Muscle of back (tissue), 13 donors: ENCODE data around the gene COL25A1. TPM values are rescaled to one million over a fixed set of nuclear protein-coding genes. Genes with fewer than 3 reads are reported as not detected.

Source experiments
- DNase-seq, 3 donors: peaks; one replicate each; pipeline versions ENCODE4 v3.0.0 to v3.0.0-alpha.2; 2013
- long read RNA-seq, 9 donors: transcript quantifications; one replicate each; lab custom pipeline, GENCODE V29; 2026
- polyA plus RNA-seq, 10 donors: library from polyadenylated mRNA; unstranded; fragments of 120-200 nt; gene quantifications; one replicate each; pipeline ENCODE4 v1.2.1, GENCODE V29; 2013; ENCODE audit not compliant: insufficient read length in 10 of 10

The COL25A1 gene
- 1 to 10 TPM; 4.2 to 8.4 (median 4.8) TPM for polyA plus RNA-seq
- long read RNA-seq, donor 1, result 0 reads
- long read RNA-seq, donor 2, result 0 reads
- long read RNA-seq, donor 3, result 0 reads
- long read RNA-seq, donor 4, result 0 reads
- long read RNA-seq, donor 5, result 0 reads
- long read RNA-seq, donor 6, result 0 reads
- long read RNA-seq, donor 7, result 0 reads
- long read RNA-seq, donor 8, result 0 reads
- long read RNA-seq, donor 9, result 0 reads

GRCh38 chr4:109302361-109303139 is at the start of gene COL25A1:
TSS of gene COL25A1 (minus strand) at chr4:109302658.
- DNase-seq, result peak; percentile 59 to 87 (median 71)

- no peak for DNase-seq
These were observed 47.7 kb upstream of the COL25A1 start for GRCh38 chr4:109350121-109350520.

GRCh38 chr4:109334129-109335105 is 32.0 kb upstream of the COL25A1 start:
- no peak for DNase-seq

- no peak for DNase-seq
These were observed 30.5 kb upstream of the COL25A1 start for GRCh38 chr4:109332926-109333464.

GRCh38 chr4:109327641-109328040 is 25.2 kb upstream of the COL25A1 start:
- no peak for DNase-seq

GRCh38 chr4:109325698-109326097 is 23.2 kb upstream of the COL25A1 start:
- DNase-seq, result no peak

- DNase-seq, result no peak
These were observed 20.9 kb upstream of the COL25A1 start for GRCh38 chr4:109323348-109323747.

- no peak for DNase-seq
These were observed 18.8 kb upstream of the COL25A1 start for GRCh38 chr4:109321232-109321631.

- no peak for DNase-seq
These were observed 17.2 kb upstream of the COL25A1 start for GRCh38 chr4:109319684-109320083.

- DNase-seq, result no peak
These were observed 16.7 kb upstream of the COL25A1 start for GRCh38 chr4:109319156-109319555.

GRCh38 chr4:109315818-109316217 is 13.4 kb upstream of the COL25A1 start:
- no peak for DNase-seq

GRCh38 chr4:109315341-109315740 is 12.9 kb upstream of the COL25A1 start:
- no peak for DNase-seq

- DNase-seq, result no peak
These were observed 11.0 kb upstream of the COL25A1 start for GRCh38 chr4:109313168-109314133.

- DNase-seq, result peak; percentile 7 to 78 (median 44)
These were observed 660 bp upstream of the COL25A1 start for GRCh38 chr4:109303140-109303496.

- DNase-seq, result no peak
These were observed 652 bp downstream of the COL25A1 start for GRCh38 chr4:109301651-109302360.

- DNase-seq, result peak in 1 of 3 donors; percentile 6
These were observed 4.0 kb downstream of the COL25A1 start for GRCh38 chr4:109298279-109299010.

- DNase-seq, result peak in 1 of 3 donors; percentile 14
These were observed 5.9 kb downstream of the COL25A1 start for GRCh38 chr4:109296527-109296926.

- DNase-seq, result no peak
These were observed 7.4 kb downstream of the COL25A1 start for GRCh38 chr4:109295081-109295480.

- peak in 1 of 3 donors; percentile 13 for DNase-seq
These were observed 7.9 kb downstream of the COL25A1 start for GRCh38 chr4:109294468-109295020.
